ENCODE results near the gene PRRT4.

PRRT4 gene

DNA sequence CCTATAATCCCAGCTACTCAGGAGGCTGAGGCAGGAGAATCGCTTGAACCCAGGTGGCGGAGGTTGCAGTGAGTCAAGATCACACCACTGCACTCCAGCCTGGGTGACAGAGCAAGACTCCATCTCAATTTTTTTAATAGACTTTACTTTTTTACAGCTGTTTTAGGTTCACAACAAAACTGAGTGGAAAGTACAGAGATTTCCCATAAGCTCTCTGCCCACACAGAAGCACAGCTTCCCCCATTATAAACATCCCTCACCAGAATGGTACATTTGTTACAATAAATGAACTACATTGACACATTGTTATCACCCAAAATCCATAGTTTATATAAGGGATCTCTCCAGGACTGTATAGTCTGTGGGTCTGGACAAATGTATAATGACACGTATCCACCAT is 14.6 kb upstream of the PRRT4 start:
- no peak overlapping the region for H3K4me3 ChIP-seq (ENCODE audit: low read depth in 1 of 2, low read length in 2 of 2)
- H3K27ac ChIP-seq (ENCODE audit: low read depth, low read length): no peak overlapping the region
- H3K9me3 ChIP-seq (ENCODE audit: control insufficient read depth in 1 of 2, low read length in 2 of 2): no peaks in the 10 kb centered on the region

DNA sequence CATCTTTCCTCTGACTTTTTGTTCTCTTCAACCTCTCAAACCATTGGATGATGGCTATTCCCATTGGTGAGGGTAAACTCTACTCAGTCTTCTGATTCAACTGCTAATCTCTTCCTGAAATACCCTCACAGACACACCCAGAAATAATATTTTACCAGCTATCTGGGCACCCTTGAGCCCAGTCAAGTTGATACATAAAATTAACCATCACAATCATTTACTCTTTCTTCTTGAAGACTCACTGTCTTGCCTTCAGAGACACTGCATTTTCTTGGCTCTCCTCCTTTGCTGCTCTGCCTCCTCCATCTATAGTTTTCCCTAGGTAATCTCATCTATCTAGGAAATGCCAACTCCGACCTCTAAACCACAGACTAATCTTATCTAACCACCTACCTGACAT is 12.6 kb upstream of the PRRT4 start:
- H3K27me3 ChIP-seq (ENCODE audit: control insufficient read depth in 1 of 2, insufficient read depth in 2 of 2, low read length in 2 of 2): no peaks in the 10 kb centered on the region
- H3K27ac ChIP-seq (ENCODE audit: low read depth, low read length): no peak overlapping the region
- H3K4me1 ChIP-seq (ENCODE audit: control insufficient read depth in 1 of 2, insufficient read depth in 2 of 2, low read length in 2 of 2): no peaks in the 10 kb centered on the region
- H3K4me3 ChIP-seq (ENCODE audit: low read depth in 1 of 2, low read length in 2 of 2): no peak overlapping the region
- H3K9me3 ChIP-seq (ENCODE audit: control insufficient read depth in 1 of 2, low read length in 2 of 2): no peaks in the 10 kb centered on the region
- no peak overlapping the region for H3K9ac ChIP-seq (ENCODE audit: low read depth in 1 of 2, low read length in 2 of 2)
- no peaks in the 10 kb centered on the region for H3K36me3 ChIP-seq (ENCODE audit: control insufficient read depth in 1 of 2, insufficient read depth in 2 of 2, low read length in 2 of 2)

More for the DNA sequence above, 14.6 kb upstream of the PRRT4 start:
- H3K9ac ChIP-seq (ENCODE audit: low read depth in 1 of 2, low read length in 2 of 2): no peak overlapping the region
- no peaks in the 10 kb centered on the region for H3K27me3 ChIP-seq (ENCODE audit: control insufficient read depth in 1 of 2, insufficient read depth in 2 of 2, low read length in 2 of 2)
- H3K4me1 ChIP-seq (ENCODE audit: control insufficient read depth in 1 of 2, insufficient read depth in 2 of 2, low read length in 2 of 2): no peaks in the 10 kb centered on the region
- H3K36me3 ChIP-seq (ENCODE audit: control insufficient read depth in 1 of 2, insufficient read depth in 2 of 2, low read length in 2 of 2): no peaks in the 10 kb centered on the region

DNA sequence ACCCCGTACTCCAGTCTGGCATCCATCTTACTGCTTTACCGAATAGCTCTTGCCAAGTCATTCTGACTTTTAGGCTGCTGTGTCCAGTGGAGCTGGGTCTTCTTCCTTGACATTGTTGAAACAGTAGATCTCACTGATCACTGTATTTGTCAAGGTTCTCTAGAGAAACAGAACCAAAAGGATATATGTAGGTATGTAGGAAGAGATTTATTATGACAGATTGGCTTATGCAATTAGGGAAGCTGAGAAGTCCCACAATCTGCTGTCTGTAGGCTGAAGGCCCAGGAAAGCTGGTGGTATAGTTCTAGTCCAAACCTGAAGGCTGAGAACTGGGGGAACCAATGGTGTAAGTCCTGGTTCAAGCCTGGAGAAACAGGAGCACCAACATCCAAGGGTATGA is 12.1 kb upstream of the PRRT4 start:
- Histone ChIP-seq H3K9ac (ENCODE audit: low read depth in 1 of 2, low read length in 2 of 2) (no peak overlapping the region), H3K4me3 (ENCODE audit: low read depth in 1 of 2, low read length in 2 of 2) (no peak overlapping the region), H3K27ac (ENCODE audit: low read depth, low read length) (no peak overlapping the region), H3K9me3 (ENCODE audit: control insufficient read depth in 1 of 2, low read length in 2 of 2) (no peaks in the 10 kb centered on the region), H3K27me3 (ENCODE audit: control insufficient read depth in 1 of 2, insufficient read depth in 2 of 2, low read length in 2 of 2) (no peaks in the 10 kb centered on the region), H3K4me1 (ENCODE audit: control insufficient read depth in 1 of 2, insufficient read depth in 2 of 2, low read length in 2 of 2) (no peaks in the 10 kb centered on the region), H3K36me3 (ENCODE audit: control insufficient read depth in 1 of 2, insufficient read depth in 2 of 2, low read length in 2 of 2) (no peaks in the 10 kb centered on the region)

DNA sequence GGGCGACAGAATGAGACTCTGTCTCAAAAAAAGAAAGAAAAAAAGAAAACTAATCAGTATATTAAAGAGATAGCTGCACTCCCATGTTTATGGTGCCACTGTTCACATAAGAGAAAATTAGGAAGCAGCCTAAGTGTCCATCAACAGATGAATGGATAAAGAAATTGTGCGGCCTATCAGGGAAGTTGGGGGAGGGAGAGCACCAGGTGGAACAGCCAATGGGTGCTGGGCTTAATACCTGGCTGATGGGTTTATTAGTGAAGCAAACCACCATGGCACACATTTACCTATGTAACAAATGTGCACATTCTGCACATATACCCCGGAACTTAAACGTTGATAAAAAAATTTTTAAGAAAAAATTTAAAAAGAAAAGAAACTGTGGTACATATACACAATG is 9.0 kb upstream of the PRRT4 start:
- H3K27ac ChIP-seq (ENCODE audit: low read depth, low read length): no peak overlapping the region

DNA sequence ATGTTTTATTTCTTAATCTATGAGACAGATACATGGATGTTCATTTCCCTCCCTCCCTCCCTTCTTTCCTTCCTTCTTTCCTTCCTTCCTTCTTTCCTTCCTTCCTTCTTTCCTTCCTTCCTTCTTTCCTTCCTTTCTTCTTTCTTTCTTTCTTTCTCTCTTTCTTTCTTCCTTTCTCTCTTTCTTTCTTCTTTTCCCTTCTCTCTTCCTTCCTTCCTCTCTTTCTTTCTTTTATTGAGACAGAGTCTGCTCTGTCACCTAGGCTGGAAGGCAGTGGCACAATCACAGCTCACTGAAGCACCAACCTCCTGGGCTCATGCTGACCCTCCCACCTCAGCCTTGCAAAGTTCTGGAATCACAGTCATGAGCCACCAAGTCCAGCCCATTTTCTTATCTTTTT is 5.5 kb upstream of the PRRT4 start:
- Histone ChIP-seq H3K4me1 (ENCODE audit: control insufficient read depth in 1 of 2, insufficient read depth in 2 of 2, low read length in 2 of 2) (peaks cover 0 to 3% of the 10 kb centered on the region in 2 donors), H3K4me3 (ENCODE audit: low read depth in 1 of 2, low read length in 2 of 2) (no peak overlapping the region), H3K9me3 (ENCODE audit: control insufficient read depth in 1 of 2, low read length in 2 of 2) (no peaks in the 10 kb centered on the region), H3K27ac (ENCODE audit: low read depth, low read length) (no peak overlapping the region), H3K9ac (ENCODE audit: low read depth in 1 of 2, low read length in 2 of 2) (no peak overlapping the region), H3K36me3 (ENCODE audit: control insufficient read depth in 1 of 2, insufficient read depth in 2 of 2, low read length in 2 of 2) (no peaks in the 10 kb centered on the region), H3K27me3 (ENCODE audit: control insufficient read depth in 1 of 2, insufficient read depth in 2 of 2, low read length in 2 of 2) (peaks cover 21 to 30% of the 10 kb centered on the region in 2 donors)

More for the DNA sequence above, 9.0 kb upstream of the PRRT4 start:
- H3K36me3 ChIP-seq (ENCODE audit: control insufficient read depth in 1 of 2, insufficient read depth in 2 of 2, low read length in 2 of 2): no peaks in the 10 kb centered on the region
- no peaks in the 10 kb centered on the region for H3K9me3 ChIP-seq (ENCODE audit: control insufficient read depth in 1 of 2, low read length in 2 of 2)
- H3K9ac ChIP-seq (ENCODE audit: low read depth in 1 of 2, low read length in 2 of 2): no peak overlapping the region
- H3K27me3 ChIP-seq (ENCODE audit: control insufficient read depth in 1 of 2, insufficient read depth in 2 of 2, low read length in 2 of 2): peaks cover 1 to 8% of the 10 kb centered on the region in 2 donors
- no peaks in the 10 kb centered on the region for H3K4me1 ChIP-seq (ENCODE audit: control insufficient read depth in 1 of 2, insufficient read depth in 2 of 2, low read length in 2 of 2)
- no peak overlapping the region for H3K4me3 ChIP-seq (ENCODE audit: low read depth in 1 of 2, low read length in 2 of 2)

DNA sequence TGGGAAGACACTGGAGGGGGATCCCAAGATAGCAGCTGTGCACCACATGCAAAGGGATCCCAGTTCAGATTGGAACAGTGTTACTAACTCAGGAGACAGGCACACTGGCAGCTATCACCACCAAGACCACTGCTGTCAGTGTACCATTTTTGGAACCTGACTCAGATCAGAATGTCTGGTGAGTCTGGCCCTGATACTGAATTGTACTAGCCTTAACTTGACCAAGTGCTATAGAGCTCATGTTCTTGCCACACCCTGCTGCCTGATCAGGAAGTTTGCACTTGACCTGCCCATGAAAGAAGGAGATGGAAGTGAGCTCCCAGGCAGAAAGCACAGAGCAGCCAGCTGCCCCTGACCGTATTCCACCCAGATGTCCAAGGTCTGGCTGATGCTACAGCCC is 4.8 kb upstream of the PRRT4 start:
- H3K9me3 ChIP-seq (ENCODE audit: control insufficient read depth in 1 of 2, low read length in 2 of 2): no peaks in the 10 kb centered on the region
- H3K4me1 ChIP-seq (ENCODE audit: control insufficient read depth in 1 of 2, insufficient read depth in 2 of 2, low read length in 2 of 2): peaks cover 0 to 6% of the 10 kb centered on the region in 2 donors
- peaks cover 24 to 32% of the 10 kb centered on the region in 2 donors for H3K27me3 ChIP-seq (ENCODE audit: control insufficient read depth in 1 of 2, insufficient read depth in 2 of 2, low read length in 2 of 2)
- no peak overlapping the region for H3K9ac ChIP-seq (ENCODE audit: low read depth in 1 of 2, low read length in 2 of 2)
- H3K4me3 ChIP-seq (ENCODE audit: low read depth in 1 of 2, low read length in 2 of 2): no peak overlapping the region
- no peaks in the 10 kb centered on the region for H3K36me3 ChIP-seq (ENCODE audit: control insufficient read depth in 1 of 2, insufficient read depth in 2 of 2, low read length in 2 of 2)
- H3K27ac ChIP-seq (ENCODE audit: low read depth, low read length): no peak overlapping the region

DNA sequence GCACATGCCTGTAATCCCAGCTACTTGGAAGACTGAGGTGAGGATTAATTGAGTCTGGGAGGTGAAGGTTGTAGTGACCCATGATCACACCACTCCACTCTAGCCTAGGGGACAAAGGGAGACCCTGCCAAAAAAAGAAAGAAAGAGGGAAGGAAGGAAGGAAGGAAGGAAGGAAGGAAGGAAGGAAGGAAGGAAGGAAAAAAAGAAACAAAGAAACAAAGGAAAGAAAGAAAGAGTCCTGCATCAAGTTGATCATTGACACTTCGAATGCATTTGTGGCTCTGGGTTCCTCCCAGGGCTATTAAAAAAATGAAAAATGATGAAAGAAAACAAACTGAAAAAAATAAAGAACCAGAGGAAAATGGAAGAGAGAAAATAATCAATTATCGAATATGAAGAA is 3.9 kb upstream of the PRRT4 start:
- Histone ChIP-seq H3K36me3 (ENCODE audit: control insufficient read depth in 1 of 2, insufficient read depth in 2 of 2, low read length in 2 of 2) (no peaks in the 10 kb centered on the region), H3K27ac (ENCODE audit: low read depth, low read length) (no peak overlapping the region), H3K4me1 (ENCODE audit: control insufficient read depth in 1 of 2, insufficient read depth in 2 of 2, low read length in 2 of 2) (peaks cover 0 to 14% of the 10 kb centered on the region in 2 donors), H3K9ac (ENCODE audit: low read depth in 1 of 2, low read length in 2 of 2) (no peak overlapping the region), H3K9me3 (ENCODE audit: control insufficient read depth in 1 of 2, low read length in 2 of 2) (no peaks in the 10 kb centered on the region), H3K27me3 (ENCODE audit: control insufficient read depth in 1 of 2, insufficient read depth in 2 of 2, low read length in 2 of 2) (peaks cover 24 to 32% of the 10 kb centered on the region in 2 donors), H3K4me3 (ENCODE audit: low read depth in 1 of 2, low read length in 2 of 2) (no peak overlapping the region)

DNA sequence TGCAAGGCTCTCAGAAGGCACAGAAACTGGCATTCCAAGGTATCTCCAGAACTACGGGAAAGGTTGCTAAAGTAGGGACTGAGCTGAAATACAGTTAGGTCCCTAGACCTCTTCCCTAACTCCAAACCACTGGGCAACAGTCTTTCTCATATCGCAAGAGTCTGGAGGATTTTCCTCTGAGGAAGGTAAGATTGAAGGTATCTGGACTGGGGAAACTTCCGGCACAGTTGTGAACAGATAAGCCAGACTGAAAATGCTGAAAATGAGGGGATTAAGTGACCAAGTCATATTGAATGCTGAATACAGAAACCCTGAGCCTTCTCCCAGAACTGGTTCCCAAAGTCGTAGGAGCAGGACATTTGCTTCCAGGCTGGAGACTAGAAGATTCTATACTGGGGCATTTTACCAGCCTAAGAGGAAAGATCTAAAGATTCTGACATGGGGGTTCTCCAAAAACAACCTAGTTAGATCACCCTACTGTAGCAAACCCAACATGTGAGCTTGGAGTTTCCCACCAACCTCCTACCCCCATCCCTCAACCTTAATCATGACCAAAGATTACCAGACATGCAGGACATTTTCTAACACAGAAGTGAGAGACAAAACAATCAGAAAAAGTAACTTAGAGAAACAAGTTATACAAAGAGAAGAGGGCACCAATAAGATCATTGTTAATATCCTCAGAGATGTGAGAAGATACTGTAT is 2.8 kb upstream of the PRRT4 start:
- H3K4me1 ChIP-seq (ENCODE audit: control insufficient read depth in 1 of 2, insufficient read depth in 2 of 2, low read length in 2 of 2): peaks cover 0 to 17% of the 10 kb centered on the region in 2 donors
- H3K9ac ChIP-seq (ENCODE audit: low read depth in 1 of 2, low read length in 2 of 2): no peak overlapping the region
- peaks cover 24 to 40% of the 10 kb centered on the region in 2 donors for H3K27me3 ChIP-seq (ENCODE audit: control insufficient read depth in 1 of 2, insufficient read depth in 2 of 2, low read length in 2 of 2)
- no peak overlapping the region for H3K4me3 ChIP-seq (ENCODE audit: low read depth in 1 of 2, low read length in 2 of 2)
- H3K36me3 ChIP-seq (ENCODE audit: control insufficient read depth in 1 of 2, insufficient read depth in 2 of 2, low read length in 2 of 2): no peaks in the 10 kb centered on the region
- H3K27ac ChIP-seq (ENCODE audit: low read depth, low read length): no peak overlapping the region
- no peaks in the 10 kb centered on the region for H3K9me3 ChIP-seq (ENCODE audit: control insufficient read depth in 1 of 2, low read length in 2 of 2)

DNA sequence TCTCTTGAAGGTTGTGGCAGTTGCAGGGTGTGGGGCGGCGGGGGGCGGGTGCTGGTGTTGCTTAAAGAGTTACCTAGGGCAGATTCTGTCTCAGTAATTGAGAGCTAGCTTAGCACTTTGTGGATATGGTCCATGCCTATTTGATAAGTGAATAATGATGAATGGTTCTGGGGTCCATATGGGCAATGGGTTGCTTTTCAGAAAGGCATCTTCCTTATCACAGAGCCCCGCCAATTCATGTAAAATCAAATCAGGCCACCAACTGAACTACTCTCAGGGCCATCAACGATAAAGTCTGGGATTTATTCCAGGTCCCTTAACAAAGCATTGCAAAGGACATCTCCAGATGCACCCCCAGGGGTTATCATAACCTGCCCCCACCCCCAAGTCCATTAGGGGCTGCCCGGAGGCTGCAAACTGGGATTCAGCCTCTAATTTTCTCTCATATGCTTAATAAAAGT is 1.8 kb upstream of the PRRT4 start:
- peaks cover 0 to 17% of the 10 kb centered on the region in 2 donors for H3K4me1 ChIP-seq (ENCODE audit: control insufficient read depth in 1 of 2, insufficient read depth in 2 of 2, low read length in 2 of 2)
- no peak overlapping the region for H3K9ac ChIP-seq (ENCODE audit: low read depth in 1 of 2, low read length in 2 of 2)
- H3K27ac ChIP-seq (ENCODE audit: low read depth, low read length): no peak overlapping the region
- no peak overlapping the region for H3K4me3 ChIP-seq (ENCODE audit: low read depth in 1 of 2, low read length in 2 of 2)
- H3K27me3 ChIP-seq (ENCODE audit: control insufficient read depth in 1 of 2, insufficient read depth in 2 of 2, low read length in 2 of 2): peaks cover 24 to 40% of the 10 kb centered on the region in 2 donors
- H3K36me3 ChIP-seq (ENCODE audit: control insufficient read depth in 1 of 2, insufficient read depth in 2 of 2, low read length in 2 of 2): no peaks in the 10 kb centered on the region
- no peaks in the 10 kb centered on the region for H3K9me3 ChIP-seq (ENCODE audit: control insufficient read depth in 1 of 2, low read length in 2 of 2)

DNA sequence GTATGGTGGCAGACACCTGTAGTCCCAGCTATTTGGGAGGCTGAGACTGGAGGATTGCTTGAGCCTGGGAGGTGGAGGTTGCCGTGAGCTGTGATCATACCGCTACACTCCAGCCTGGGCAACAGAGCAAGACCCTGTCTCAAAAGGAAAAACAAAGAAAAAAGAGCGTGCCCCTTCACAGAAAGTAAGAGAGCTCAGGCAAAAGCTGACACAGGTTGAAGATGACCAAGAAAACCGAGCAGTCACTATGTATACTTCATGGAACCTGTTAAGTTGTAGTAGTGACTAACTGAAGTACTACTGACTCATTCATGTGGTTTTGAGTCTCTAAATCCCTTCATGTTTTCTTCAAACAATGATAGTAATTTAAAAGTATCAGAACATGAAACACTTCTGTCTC is 1.2 kb upstream of the PRRT4 start:
- H3K4me1 ChIP-seq (ENCODE audit: control insufficient read depth in 1 of 2, insufficient read depth in 2 of 2, low read length in 2 of 2): peaks cover 0 to 17% of the 10 kb centered on the region in 2 donors
- H3K9me3 ChIP-seq (ENCODE audit: control insufficient read depth in 1 of 2, low read length in 2 of 2): no peaks in the 10 kb centered on the region
- no peak overlapping the region for H3K4me3 ChIP-seq (ENCODE audit: low read depth in 1 of 2, low read length in 2 of 2)
- no peak overlapping the region for H3K9ac ChIP-seq (ENCODE audit: low read depth in 1 of 2, low read length in 2 of 2)
- peaks cover 24 to 40% of the 10 kb centered on the region in 2 donors for H3K27me3 ChIP-seq (ENCODE audit: control insufficient read depth in 1 of 2, insufficient read depth in 2 of 2, low read length in 2 of 2)
- no peak overlapping the region for H3K27ac ChIP-seq (ENCODE audit: low read depth, low read length)
- H3K36me3 ChIP-seq (ENCODE audit: control insufficient read depth in 1 of 2, insufficient read depth in 2 of 2, low read length in 2 of 2): no peaks in the 10 kb centered on the region

Measured in duodenal mucosa (tissue), 2 donors.